GM21526 (cell line): ENCODE results near the gene ABHD8.

Experiments used
- ATAC-seq: cut with Tn5 transposase; IDR thresholded peaks from one replicate; pipeline ENCODE4 v1.9.1; 2021; ENCODE audit warnings: moderate library complexity; ENCODE audit not compliant: unreplicated experiment, low FRiP score

The ABHD8 gene

DNA sequence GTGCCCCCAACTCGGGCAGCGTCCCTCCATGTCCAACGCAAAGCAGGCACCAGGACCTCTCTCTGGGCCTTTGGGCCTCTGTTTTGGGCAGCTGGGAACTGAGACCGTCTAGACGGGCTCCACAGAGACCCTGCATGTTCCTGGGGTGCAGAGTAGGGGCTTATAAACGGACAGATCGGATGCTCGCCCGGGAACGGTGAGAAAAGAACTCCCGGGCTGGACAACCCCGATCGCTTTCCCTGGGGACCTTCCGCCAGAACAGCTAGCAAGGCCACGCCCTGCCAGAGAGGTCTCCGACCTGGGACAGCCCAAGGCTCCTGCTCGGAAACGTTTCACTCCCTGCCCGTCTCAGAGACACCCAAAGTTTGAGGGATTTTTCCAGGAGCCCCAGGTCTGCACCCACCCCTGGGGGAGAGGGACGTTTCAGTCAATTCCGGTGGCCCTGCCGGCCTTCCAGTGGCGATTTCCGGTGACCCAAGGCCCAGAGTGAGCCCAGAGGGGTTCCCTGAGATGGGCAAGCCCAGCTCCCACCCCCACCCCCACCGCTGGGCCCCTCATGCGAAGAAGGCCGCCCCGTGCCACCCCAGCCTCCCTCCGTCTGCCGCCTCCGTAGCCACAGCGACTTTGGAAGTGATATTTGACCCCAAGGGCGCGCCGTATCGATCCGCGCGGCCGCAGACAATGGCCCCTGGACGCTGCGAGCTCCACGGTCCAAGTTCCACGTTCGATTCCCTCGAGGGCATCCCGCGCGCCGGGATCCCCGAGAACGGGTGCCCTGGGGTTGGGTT is 59.2 kb downstream of the ABHD8 start:
- no peak for ATAC-seq

DNA sequence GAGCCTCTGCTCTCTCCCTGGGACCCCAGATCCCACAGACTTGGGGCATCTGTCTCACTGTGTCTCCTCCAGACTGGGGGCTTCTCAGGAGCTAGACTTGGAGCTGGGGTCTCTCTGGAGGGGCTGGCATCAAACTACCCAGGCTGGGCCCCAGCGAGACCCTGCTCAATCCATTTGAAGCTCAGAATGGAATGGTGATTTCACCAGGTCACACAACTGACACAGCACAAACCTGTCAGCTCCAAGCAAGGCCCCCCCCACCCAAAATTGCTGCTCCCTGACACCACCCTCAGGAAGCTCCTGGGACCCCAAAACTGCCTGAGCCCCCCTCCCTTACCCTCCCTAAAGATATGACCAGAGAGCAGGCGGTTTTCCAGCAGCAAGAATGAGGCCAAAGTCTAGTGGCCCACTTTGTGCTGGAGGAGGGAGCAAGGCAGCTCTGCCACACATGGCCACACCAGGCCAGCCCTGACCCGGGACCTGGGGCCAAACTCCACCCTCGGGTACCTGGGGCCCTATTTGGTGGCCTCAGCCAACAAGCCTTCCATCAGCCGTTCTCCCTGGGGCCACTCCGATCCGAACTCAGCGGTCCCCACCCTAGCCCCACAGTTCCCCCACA is 59.9 kb downstream of the ABHD8 start:
- no peak for ATAC-seq

DNA sequence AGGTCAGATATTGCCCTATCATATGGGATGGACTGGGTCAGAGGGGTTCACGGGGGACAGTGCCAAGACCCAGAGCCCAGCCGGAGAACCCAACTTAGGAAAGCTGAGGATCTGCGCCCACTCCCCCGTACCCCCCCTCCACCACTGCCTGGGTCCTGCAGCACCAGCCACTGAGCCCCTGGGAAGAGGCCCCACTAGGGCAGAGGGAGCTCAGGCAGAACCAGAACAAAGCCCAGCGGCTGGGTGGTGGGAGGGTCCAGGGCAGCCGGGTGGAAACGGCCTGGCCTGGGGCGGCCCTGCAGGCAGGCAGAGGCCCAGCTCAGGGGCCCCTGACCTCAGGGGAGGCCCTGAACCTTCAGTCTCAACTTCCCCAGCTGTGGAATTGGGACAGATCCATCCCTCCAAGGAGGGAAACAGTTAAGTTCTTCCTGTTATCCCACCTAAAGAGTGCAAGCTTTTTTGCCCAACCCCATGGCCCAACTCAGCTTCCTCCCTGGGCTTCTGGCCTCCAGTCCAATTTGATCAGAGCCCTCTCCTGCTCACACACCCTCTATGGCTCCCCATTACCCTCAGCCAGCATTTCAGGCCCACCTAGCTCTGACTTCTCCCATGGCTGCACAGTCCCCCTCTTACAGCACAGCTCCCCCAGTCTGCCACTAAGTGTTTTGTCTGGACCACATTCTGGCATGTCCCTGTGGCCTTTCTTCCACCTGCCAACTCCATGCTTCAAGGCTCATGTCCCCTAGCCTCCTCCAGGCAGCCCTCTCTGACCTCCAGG is 60.6 kb downstream of the ABHD8 start:
- ATAC-seq, result no peak
